IPS DF 6.9 (cell line): ENCODE results near the gene POLE4.
A peak's percentile ranks its signal among the peaks of the same experiment; 100 is the strongest.

Source experiments
- DNase-seq: peaks from one replicate; pipeline ENCODE4 v3.0.0-alpha.2; 2013; ENCODE audit warnings: low read depth, low spot score
- H3K27ac ChIP-seq: one replicate; pipeline ENCODE4 v1.5.1; 2013; ENCODE audit warnings: low read length, control low read depth
- H3K27me3 ChIP-seq: 2 replicates; pipeline ENCODE4 v1.6.1; 2013; ENCODE audit warnings: mild to moderate bottlenecking, low read length; ENCODE audit not compliant: control insufficient read depth, insufficient read depth
- H3K36me3 ChIP-seq: 2 replicates; pipeline ENCODE4 v1.6.1; 2013; ENCODE audit warnings: low read length; ENCODE audit not compliant: control insufficient read depth, insufficient read depth
- H3K4me1 ChIP-seq: 2 replicates; pipeline ENCODE4 v1.6.1; 2013; ENCODE audit warnings: low read length; ENCODE audit not compliant: control insufficient read depth, insufficient read depth
- H3K4me3 ChIP-seq: 2 replicates; pipeline ENCODE4 v1.5.1; 2013; ENCODE audit warnings: mild to moderate bottlenecking, low read length
- H3K9me3 ChIP-seq: 2 replicates; pipeline ENCODE4 v1.6.1; 2013; ENCODE audit warnings: low read length, inconsistent platforms; ENCODE audit not compliant: control insufficient read depth, insufficient read depth
- WGBS: extraction: QIAGEN DNeasy Blood & Tissue Kit; methylation state at CpG from one replicate; pipeline ENCODE4 v1.1.7; 2013; ENCODE audit warnings: mixed read lengths, missing lambda C conversion rate; ENCODE audit not compliant: insufficient read length, insufficient coverage; 5-methylcytosine and 5-hydroxymethylcytosine counted together

The POLE4 gene

GRCh38 chr2:74939919-74940812 is 18.3 kb upstream of the POLE4 start:
- Histone ChIP-seq H3K4me3 (no peak overlapping the region), H3K27ac (no peak overlapping the region), H3K9me3 (no peaks in the 10 kb centered on the region), H3K36me3 (no peaks in the 10 kb centered on the region), H3K4me1 (no peaks in the 10 kb centered on the region), H3K27me3 (no peaks in the 10 kb centered on the region)
- no CpG with 5 or more reads among the region's 7 CpGs for WGBS
- DNase-seq = no peak

- H3K27me3 ChIP-seq = no peaks in the 10 kb centered on the region
- no peak for DNase-seq
- H3K4me1 ChIP-seq = no peaks in the 10 kb centered on the region
- H3K4me3 ChIP-seq = no peak overlapping the region
- no peaks in the 10 kb centered on the region for H3K9me3 ChIP-seq
- WGBS = no CpG with 5 or more reads among the region's 3 CpGs
- no peaks in the 10 kb centered on the region for H3K36me3 ChIP-seq
- H3K27ac ChIP-seq = no peak overlapping the region
Measured at GRCh38 chr2:74941284-74941683, 17.2 kb upstream of the POLE4 start.

- no CpG with 5 or more reads among the region's 5 CpGs for WGBS
- Histone ChIP-seq H3K9me3 (no peaks in the 10 kb centered on the region), H3K4me3 (no peak overlapping the region), H3K27ac (no peak overlapping the region), H3K4me1 (no peaks in the 10 kb centered on the region), H3K27me3 (no peaks in the 10 kb centered on the region), H3K36me3 (no peaks in the 10 kb centered on the region)
- no peak for DNase-seq
Measured at GRCh38 chr2:74942263-74942662, 16.2 kb upstream of the POLE4 start.

- no CpG with 5 or more reads among the region's 4 CpGs for WGBS
- no peak for DNase-seq
- Histone ChIP-seq H3K9me3 (no peaks in the 10 kb centered on the region), H3K27ac (no peak overlapping the region), H3K4me3 (no peak overlapping the region), H3K4me1 (peaks cover 2% of the 10 kb centered on the region; the same call in 1 of the 2 replicates), H3K36me3 (no peaks in the 10 kb centered on the region), H3K27me3 (no peaks in the 10 kb centered on the region)
Measured at GRCh38 chr2:74944987-74945787, 13.3 kb upstream of the POLE4 start.

GRCh38 chr2:74945788-74946331 is 12.6 kb upstream of the POLE4 start:
- Histone ChIP-seq H3K36me3 (no peaks in the 10 kb centered on the region), H3K9me3 (no peaks in the 10 kb centered on the region), H3K27ac (no peak overlapping the region), H3K27me3 (no peaks in the 10 kb centered on the region), H3K4me1 (peaks cover 2% of the 10 kb centered on the region; the same call in 1 of the 2 replicates), H3K4me3 (no peak overlapping the region)
- no CpG with 5 or more reads among the region's 1 CpG for WGBS
- no peak for DNase-seq

GRCh38 chr2:74947703-74948102 is 10.7 kb upstream of the POLE4 start:
- H3K4me1 ChIP-seq = peaks cover 2% of the 10 kb centered on the region; the same call in 1 of the 2 replicates
- no CpG with 5 or more reads among the region's 4 CpGs for WGBS
- no peaks in the 10 kb centered on the region for H3K9me3 ChIP-seq

GRCh38 chr2:74948779-74949178 is 9.7 kb upstream of the POLE4 start:
- H3K4me1 ChIP-seq = peaks cover 2% of the 10 kb centered on the region; the same call in 1 of the 2 replicates
- no peak overlapping the region for H3K27ac ChIP-seq
- no peaks in the 10 kb centered on the region for H3K36me3 ChIP-seq
- no peak overlapping the region for H3K4me3 ChIP-seq
- no CpG with 5 or more reads among the region's 4 CpGs for WGBS
- no peaks in the 10 kb centered on the region for H3K27me3 ChIP-seq
- no peaks in the 10 kb centered on the region for H3K9me3 ChIP-seq
- DNase-seq = no peak

More at GRCh38 chr2:74947703-74948102, 10.7 kb upstream of the POLE4 start:
- no peak overlapping the region for H3K4me3 ChIP-seq
- H3K27me3 ChIP-seq = no peaks in the 10 kb centered on the region
- peak; percentile 11 for DNase-seq
- H3K27ac ChIP-seq = no peak overlapping the region
- no peaks in the 10 kb centered on the region for H3K36me3 ChIP-seq

- Histone ChIP-seq H3K27ac (no peak overlapping the region), H3K36me3 (no peaks in the 10 kb centered on the region), H3K4me1 (peaks cover 2% of the 10 kb centered on the region; the same call in 1 of the 2 replicates), H3K4me3 (no peak overlapping the region), H3K27me3 (no peaks in the 10 kb centered on the region), H3K9me3 (no peaks in the 10 kb centered on the region)
- WGBS = no CpG with 5 or more reads among the region's 1 CpG
- no peak for DNase-seq
Measured at GRCh38 chr2:74951211-74951754, 7.2 kb upstream of the POLE4 start.

- WGBS = 100% methylated on average over 2 of the region's 8 CpGs
- Histone ChIP-seq H3K27ac (no peak overlapping the region), H3K36me3 (no peaks in the 10 kb centered on the region), H3K9me3 (no peaks in the 10 kb centered on the region), H3K4me1 (peaks cover 2% of the 10 kb centered on the region; the same call in 1 of the 2 replicates), H3K4me3 (no peak overlapping the region), H3K27me3 (no peaks in the 10 kb centered on the region)
- no peak for DNase-seq
Measured at GRCh38 chr2:74952575-74952974, 5.9 kb upstream of the POLE4 start.
